ENCODE results near the gene TRIM46.
"Not testable (repeated sequence)": the region's sequence is repeated elsewhere in the genome, so short reads cannot be mapped to it uniquely, and the experiment has no call there.

The TRIM46 gene

GRCh38 chr1:155137154-155137949 is 36.3 kb upstream of the TRIM46 start:
- DNase-seq (ENCODE audit: low spot score) = no peak

- DNase-seq (ENCODE audit: low spot score) = peak; percentile 91
Observed at GRCh38 chr1:155139895-155140629, 33.6 kb upstream of the TRIM46 start, which contains the start of gene DPM3. TSS of gene DPM3 (minus strand) at chr1:155140531. CDS start at chr1:155140240, 291 bp downstream.

- no peak for DNase-seq (ENCODE audit: low spot score)
Observed at GRCh38 chr1:155140630-155140953, 33.1 kb upstream of the TRIM46 start.

- DNase-seq (ENCODE audit: low spot score) = no peak
Observed at GRCh38 chr1:155141749-155142148, 31.9 kb upstream of the TRIM46 start.

- DNase-seq (ENCODE audit: low spot score) = no peak
Observed at GRCh38 chr1:155145491-155145890, 28.2 kb upstream of the TRIM46 start.

GRCh38 chr1:155155996-155156643 is 17.5 kb upstream of the TRIM46 start:
- DNase-seq (ENCODE audit: low spot score) = not testable (repeated sequence)

GRCh38 chr1:155158991-155159390 is 14.7 kb upstream of the TRIM46 start:
- DNase-seq (ENCODE audit: low spot score) = no peak

GRCh38 chr1:155160128-155160527 is 13.5 kb upstream of the TRIM46 start:
- no peak for DNase-seq (ENCODE audit: low spot score)

- not testable (repeated sequence) for DNase-seq (ENCODE audit: low spot score)
Observed at GRCh38 chr1:155162631-155163030, 11.0 kb upstream of the TRIM46 start.

- DNase-seq (ENCODE audit: low spot score) = not testable (repeated sequence)
Observed at GRCh38 chr1:155163785-155164184, 9.9 kb upstream of the TRIM46 start.

GRCh38 chr1:155164625-155165024 is 9.0 kb upstream of the TRIM46 start:
- DNase-seq (ENCODE audit: low spot score) = not testable (repeated sequence)

GRCh38 chr1:155166051-155166470 is 7.6 kb upstream of the TRIM46 start:
- DNase-seq (ENCODE audit: low spot score) = peak; percentile 73

GRCh38 chr1:155166471-155167165 is 7.0 kb upstream of the TRIM46 start:
- DNase-seq (ENCODE audit: low spot score) = peak; percentile 80

- DNase-seq (ENCODE audit: low spot score) = peak; percentile 93
Observed at GRCh38 chr1:155167166-155168104, 6.2 kb upstream of the TRIM46 start.

- not testable (repeated sequence) for DNase-seq (ENCODE audit: low spot score)
Observed at GRCh38 chr1:155168105-155168445, 5.6 kb upstream of the TRIM46 start.

GRCh38 chr1:155168456-155169210 is 5.0 kb upstream of the TRIM46 start:
- DNase-seq (ENCODE audit: low spot score) = peak; percentile 37

GRCh38 chr1:155169541-155169940 is 4.1 kb upstream of the TRIM46 start:
- DNase-seq (ENCODE audit: low spot score) = no peak

GRCh38 chr1:155170101-155170785 is 3.4 kb upstream of the TRIM46 start:
- peak; percentile 16 for DNase-seq (ENCODE audit: low spot score)

- DNase-seq (ENCODE audit: low spot score) = peak; percentile 7
Observed at GRCh38 chr1:155170806-155171205, 2.8 kb upstream of the TRIM46 start.
